ENCODE data around the gene FKBP1B.
"Not testable (repeated sequence)": the region's sequence is repeated elsewhere in the genome, so short reads cannot be mapped to it uniquely, and the experiment has no call there.

Gene FKBP1B

GRCh38 chr2:24072259-24072658, 22.7 kb downstream of the FKBP1B start:
- DNase-seq = no peak

DNA sequence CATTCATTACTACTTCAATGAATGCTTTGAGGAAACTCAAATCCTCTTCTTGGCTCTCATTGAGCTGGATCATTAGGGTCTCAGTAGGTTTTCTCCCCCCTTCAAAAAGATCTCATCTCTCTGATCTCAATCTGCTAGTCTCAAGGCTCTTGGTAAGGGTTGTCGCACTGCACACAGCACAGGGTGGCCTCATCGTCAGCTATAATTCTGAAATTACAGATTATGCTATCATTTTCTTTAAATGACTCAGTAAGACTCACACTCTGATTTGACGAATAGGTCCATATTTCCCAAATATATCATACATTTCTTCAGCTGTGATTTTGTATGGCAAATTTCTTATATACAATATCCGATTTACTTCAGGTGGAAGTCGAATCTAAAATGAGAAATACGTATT, 24.3 kb downstream of the FKBP1B start:
- DNase-seq = no peak

DNA sequence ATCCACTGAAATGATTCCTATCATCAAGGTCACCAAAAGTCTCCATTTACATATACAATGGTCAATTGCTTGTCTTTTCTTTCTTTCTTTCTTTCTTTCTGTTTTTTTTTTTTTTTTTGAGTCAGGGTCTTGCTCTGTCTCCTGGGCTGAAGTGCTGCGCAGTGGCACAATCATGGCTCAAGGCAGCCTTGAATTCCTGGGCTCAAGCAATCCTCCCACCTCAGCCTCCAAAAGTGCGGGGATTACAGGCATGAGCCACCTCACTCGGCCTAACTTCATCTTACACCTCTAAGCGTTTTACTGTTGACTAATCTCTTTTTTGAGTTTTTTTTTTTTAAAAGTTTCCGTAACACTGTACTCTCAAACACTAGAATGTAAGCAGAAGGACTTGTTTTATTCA, 25.7 kb downstream of the FKBP1B start:
- no peak for DNase-seq

DNA sequence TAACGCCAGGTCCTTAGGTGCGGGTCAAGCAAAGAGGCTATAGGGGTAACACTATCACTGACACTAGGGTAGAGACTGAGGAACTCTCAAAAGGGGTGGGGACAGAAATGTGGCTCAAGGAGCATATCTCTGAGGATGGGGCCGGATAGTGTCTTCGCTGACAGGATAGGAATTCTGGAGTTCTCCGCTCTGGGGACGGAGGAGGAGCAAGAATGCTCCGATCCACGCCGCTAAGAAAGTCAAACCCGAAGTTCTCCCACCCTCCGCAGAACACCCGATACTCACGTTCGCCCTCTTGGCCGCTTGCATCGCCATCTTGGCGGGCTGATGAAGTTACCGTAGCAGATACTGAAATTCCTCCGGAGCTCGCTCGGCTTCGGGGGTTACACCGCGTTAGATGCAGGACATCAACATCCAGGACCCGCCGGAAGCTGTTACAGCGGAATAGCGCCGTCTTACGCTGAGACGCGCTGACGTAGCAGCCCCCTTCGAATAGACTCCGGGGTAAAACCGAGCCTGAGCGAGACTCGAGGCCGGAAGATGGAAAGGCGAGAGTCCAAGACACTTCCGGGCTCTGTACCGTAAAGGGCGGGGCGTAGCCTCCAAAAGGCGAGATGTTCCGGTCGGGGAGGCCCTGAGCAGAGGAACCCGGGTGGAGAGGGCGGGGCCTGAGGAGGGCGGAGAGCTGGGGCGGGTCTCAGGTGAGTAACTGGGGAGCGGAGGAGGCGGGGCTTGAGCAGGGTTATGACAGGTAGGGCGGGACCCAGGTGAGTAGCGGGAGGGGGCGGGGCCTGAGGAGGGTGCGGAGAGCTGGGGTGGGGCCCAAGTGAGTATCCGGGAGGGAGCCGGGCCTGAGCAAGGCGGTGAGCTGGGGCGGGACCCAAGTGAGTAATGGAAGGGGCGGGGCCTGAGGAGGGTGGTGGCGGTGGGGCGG, 26.6 kb downstream of the FKBP1B start, which contains the start of gene SF3B6:
Gene SF3B6, minus strand, starts transcription at position 412 of the 934 bp plus-strand sequence. Its CDS starts 97 bp downstream, at position 315.
- DNase-seq = peak; percentile 99 to 100

- DNase-seq = peak in 1 of 2 donors; percentile 69
Observed at GRCh38 chr2:24076849-24077534, 27.5 kb downstream of the FKBP1B start.

- DNase-seq = no peak
Observed at GRCh38 chr2:24077535-24077877, 28.0 kb downstream of the FKBP1B start.

- DNase-seq = no peak
Observed at GRCh38 chr2:24077879-24078278, 28.3 kb downstream of the FKBP1B start.

GRCh38 chr2:24080701-24081100, 31.2 kb downstream of the FKBP1B start:
- DNase-seq = no peak

- DNase-seq = no peak
Observed at GRCh38 chr2:24082787-24083566, 33.4 kb downstream of the FKBP1B start.

- peak in 1 of 2 donors; percentile 29 for DNase-seq
Observed at GRCh38 chr2:24083567-24084385, 34.2 kb downstream of the FKBP1B start.

DNA sequence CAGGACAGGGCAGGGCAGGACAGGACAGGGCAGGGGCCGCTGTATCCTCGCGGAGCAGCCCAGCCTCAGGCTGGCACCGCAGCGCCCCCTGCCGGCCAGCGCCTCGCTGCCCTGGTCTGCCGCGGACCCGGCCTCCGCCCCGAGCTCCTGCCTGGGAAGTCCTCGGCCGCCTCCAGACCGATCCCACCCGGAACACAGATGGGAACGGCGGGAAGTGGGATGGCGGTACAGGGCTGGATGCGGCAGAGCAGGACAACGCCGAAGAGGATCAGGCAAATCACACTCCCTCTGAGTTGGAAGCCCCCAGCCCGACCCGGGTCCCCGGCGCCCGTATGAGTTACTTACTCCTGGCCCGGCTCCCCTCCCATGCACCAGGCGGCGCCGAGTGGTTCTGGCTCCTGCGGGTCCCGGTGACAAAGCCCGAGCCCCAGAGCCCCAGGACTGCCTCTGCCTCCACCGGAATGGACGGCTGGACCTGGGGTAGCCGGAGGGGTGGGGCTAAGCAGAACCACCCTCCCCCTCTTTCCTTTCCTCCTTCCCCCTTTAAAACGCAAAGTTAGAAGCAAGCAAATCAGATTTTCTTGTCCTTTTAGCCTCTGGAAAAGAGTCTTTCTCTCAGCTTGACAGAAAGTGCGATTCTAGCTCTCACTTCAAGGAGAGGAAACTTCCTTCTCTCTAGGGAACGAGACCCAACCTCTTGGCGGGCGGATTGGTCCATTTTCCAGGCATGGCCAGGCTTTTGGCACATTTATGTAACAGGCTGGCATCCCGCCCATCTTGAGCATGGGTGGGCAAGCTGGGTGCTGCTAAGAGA, 35.1 kb downstream of the FKBP1B start, which contains the start of gene TP53I3:
Gene TP53I3, minus strand, starts transcription at position 449 of the 814 bp plus-strand sequence. CDS start 508 bp downstream, outside the sequence.
- peak; percentile 76 to 80 for DNase-seq

DNA sequence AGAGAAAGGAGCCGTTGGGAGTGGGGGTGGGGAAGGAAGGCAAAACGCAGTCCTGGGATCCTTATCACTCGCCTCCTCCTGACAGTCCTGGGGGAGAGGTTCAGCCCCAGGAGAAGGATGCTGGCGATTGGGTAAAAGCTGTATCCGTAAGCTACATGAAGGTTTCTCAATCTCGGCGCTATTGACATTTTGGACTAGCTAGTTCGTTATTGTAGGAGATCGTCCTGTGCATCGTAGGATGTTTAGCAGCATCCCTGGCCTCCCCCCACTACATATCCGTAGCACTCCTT, 35.6 kb downstream of the FKBP1B start:
- no peak for DNase-seq

DNA sequence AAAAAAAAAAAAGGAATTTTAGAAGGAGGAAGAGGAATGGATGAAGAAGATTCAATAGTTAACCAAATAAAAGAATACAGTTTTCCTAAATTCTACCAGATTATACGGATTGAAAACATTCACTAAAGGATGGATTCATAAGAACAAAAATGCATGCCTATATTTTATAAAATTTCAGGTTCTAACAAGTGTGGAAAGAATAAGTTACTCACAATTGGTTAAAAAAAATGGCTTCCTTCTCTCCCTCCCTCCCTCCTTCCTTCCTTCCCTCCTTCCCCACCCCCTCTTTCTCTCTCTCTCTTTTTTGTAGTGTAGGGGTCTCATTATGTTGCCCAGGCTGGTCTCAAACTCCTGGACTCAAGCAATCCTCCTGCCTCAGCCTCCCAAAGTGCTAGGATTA, 36.7 kb downstream of the FKBP1B start:
- no peak for DNase-seq

DNA sequence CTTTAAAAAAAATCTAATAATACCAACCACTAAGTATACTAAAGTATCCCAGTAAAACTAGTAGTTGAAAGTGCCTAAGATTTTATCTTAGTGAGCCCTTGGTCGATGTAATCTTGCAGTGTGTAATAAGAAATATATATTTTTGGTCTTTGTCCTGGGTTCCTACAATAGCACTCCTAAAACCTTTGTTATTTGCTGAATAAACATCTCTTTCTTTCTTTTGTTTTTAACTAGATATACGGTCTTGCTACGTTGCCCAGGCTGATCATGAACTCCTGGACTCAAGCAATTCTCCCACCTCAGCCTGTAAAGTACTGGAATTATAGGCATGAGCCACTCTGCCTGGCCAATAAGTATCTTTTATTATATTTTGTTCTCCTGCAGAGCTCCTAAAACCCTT, 37.5 kb downstream of the FKBP1B start:
- no peak for DNase-seq

GRCh38 chr2:24088821-24089359, 39.3 kb downstream of the FKBP1B start:
- no peak for DNase-seq

DNA sequence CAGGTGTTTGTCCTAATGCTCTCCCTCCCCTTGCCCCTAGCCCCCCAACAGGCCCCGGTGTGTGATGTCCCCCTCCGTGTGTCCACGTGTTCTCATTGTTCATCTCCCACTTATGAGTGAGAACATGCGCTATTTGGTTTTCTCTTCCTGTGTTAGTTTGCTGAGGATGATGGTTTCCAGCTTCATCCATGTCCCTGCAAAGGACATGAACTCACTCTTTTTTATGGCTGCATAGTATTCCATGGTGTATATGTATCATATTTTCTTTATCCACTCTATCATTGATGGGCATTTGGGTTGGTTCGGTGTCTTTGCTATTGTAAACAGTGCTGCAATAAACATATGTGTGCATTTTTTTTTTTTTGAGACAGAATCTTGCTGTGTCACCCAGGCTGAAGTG, 43.7 kb downstream of the FKBP1B start:
- not testable (repeated sequence) for DNase-seq

- DNase-seq = not testable (repeated sequence)
Observed at GRCh38 chr2:24095171-24095677, 45.7 kb downstream of the FKBP1B start.

GRCh38 chr2:24100732-24101131, 51.2 kb downstream of the FKBP1B start:
- not testable (repeated sequence) for DNase-seq

- no peak for DNase-seq
Observed at GRCh38 chr2:24101992-24102391, 52.5 kb downstream of the FKBP1B start.

DNA sequence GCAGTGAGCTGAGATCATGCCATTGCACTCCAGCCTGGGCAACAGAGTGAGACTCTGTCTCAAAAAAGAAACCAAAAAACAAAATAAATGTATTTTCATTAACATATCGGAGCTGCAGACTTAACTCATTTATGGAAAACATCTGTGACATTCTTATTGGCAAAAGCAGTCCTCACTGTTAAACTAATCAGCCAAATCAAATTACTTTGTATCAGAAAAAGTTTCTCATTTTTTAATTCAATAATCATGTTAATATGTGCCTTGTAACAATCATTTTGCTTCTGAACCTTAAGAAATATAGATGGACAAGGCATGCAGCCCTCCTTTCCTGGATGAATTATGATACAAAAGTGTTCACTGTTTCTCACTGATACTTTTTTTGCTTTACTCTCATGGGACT, 53.1 kb downstream of the FKBP1B start:
- DNase-seq = no peak

DNA sequence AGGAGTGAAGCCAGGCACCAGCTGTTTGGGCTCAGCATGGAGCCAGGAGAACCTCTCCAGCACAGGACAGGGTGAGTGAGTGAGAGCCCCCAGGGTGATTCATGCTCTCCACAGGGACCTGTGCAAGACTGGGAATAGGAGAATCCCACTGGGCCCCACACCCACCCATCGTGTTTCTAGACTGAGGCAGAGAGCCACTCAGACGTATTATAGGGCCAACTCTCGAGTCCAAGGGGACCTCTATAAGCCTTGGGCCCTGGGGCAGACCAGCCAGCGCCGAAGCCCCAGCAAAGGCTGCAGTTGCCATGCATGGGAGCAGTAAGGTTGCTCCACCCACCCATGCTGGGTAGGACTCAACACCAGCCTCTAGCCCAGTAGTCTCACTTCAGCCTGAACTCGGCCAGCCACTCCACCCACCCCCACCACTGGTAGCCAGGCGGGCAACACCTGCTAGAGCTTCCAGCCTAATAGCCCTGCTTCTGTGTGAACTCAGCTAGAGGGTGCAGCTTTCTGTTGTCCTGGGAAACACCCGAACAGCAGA, 54.6 kb downstream of the FKBP1B start:
- no peak for DNase-seq
